ENCODE results near the gene ARHGEF18.

GRCh38 chr19:7356899-7357627 lies 8.3 kb downstream of the ARHGEF18 start:
- TF ChIP-seq ZNF132 (tag by site-specific recombination; IDR thresholded peaks at IDR 0.05; ENCODE audit: borderline replicate concordance), result no peak
- no peak for TF ChIP-seq ZNF626 (tag by site-specific recombination; IDR thresholded peaks at IDR 0.05)

Measured in HEK293 (cell line).